Amygdala (tissue), 56 donors: ENCODE data around the gene ASTN1.

Source experiments
- DNase-seq, 56 donors: peaks; one replicate each; lab custom pipeline; 2025; lab: John Stamatoyannopoulos, UW

Gene ASTN1

GRCh38 chr1:177045151-177045550, 119.4 kb downstream of the ASTN1 start:
- DNase-seq = no peak

- DNase-seq = no peak
Observed at GRCh38 chr1:177044390-177044789, 120.1 kb downstream of the ASTN1 start.

DNA sequence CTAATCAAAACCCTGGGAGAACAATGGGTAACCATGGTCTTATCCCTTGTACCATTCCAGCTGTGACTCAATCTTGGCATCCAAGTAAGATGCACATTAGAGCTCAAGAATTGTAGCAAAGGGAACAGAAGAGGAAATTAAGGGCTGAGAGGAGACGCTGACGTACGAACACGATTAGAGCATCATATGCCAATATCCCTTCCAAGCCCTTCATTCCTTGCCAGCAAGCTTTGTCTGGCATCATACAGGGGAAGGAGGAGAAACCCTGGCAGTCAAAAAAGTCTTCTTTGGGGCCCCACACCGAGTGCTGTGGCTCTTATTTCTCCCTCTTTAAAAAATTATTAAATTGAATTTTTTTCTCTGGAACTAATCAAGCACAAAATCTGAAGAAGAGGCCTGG, 120.9 kb downstream of the ASTN1 start:
- peak in 4 of 56 donors; percentile 6 to 44 (median 19) for DNase-seq

DNA sequence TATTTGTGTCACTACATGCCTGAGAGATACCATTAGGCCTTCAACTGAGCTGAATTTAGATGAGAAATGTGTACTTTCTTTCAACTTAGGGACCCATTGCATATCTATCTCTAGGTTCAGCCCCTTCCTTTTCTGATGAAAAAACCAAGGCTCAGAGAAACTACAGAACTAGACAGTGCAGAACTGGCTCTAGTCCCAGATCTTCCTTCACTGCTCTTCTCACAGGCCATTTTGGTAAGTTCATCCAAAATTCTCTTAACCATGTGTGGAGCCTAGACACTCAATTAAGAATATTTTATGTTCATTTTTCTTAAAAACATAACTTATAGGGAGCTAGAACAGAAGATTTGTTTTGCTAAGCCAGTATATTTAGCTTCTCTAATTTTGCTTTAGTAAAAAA, 128.9 kb downstream of the ASTN1 start:
- no peak for DNase-seq

DNA sequence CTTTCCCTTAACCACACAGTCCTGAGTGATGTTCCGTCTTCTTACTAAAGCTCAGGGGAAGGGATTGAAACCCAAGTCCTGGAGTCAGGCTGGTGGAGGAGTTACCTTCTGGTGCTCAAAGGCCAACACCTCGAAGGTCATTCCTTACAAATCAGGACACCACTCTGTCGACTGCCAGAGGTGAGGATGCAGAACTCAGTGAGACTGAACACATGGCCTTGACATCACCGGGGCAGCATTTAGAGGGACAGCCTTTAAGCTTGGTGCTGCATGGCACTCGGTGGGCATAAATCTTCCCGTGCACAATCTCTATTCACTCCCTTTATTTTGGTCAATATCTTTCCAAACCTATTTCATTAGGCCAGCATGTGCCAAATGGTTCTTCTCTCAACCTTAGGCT, 130.9 kb downstream of the ASTN1 start:
- DNase-seq = no peak

GRCh38 chr1:177032434-177032833, 132.1 kb downstream of the ASTN1 start:
- no peak for DNase-seq

GRCh38 chr1:177024623-177025022, 139.9 kb downstream of the ASTN1 start:
- DNase-seq = peak in 1 of 56 donors; percentile 35

DNA sequence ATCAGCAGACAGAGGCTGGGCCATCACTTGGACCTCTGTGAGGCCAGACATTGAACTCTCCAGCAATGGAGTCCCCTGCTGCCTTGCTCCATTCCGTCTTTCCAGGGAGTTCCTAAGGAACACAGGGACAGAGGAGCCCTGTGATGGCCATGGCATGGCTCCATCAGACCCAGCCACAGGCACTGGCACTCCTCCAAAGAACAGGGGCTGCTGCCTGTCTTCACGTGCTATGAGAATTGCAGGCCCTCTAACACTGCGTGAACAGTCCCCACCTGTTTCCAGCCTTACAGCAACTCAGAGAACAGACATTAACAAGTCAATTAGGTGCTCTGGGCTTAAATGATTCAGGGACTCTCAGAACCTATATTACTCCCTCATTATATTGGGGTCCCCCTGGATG, 140.8 kb downstream of the ASTN1 start:
- DNase-seq = peak in 6 of 56 donors; percentile 10 to 29 (median 18)

DNA sequence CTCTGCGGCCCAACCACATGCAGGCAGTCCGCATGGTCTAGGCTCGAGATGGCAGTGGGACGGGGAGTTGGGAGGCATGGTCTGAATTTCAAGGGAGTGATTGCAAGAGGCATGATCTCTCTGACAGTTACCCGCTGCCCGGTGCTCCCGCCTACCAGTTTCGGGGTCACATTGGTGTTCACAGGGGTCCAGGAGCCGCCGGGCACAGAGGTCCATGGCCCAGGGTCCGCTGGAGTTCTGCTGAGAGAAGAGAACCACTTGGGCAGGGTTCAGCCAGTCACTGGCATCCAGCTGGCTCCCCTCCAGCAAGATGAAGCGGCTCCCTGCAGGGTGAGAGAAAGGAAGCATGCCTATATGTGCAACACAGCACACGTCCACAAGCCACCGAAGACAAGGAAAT, 141.3 kb downstream of the ASTN1 start:
- DNase-seq = no peak

DNA sequence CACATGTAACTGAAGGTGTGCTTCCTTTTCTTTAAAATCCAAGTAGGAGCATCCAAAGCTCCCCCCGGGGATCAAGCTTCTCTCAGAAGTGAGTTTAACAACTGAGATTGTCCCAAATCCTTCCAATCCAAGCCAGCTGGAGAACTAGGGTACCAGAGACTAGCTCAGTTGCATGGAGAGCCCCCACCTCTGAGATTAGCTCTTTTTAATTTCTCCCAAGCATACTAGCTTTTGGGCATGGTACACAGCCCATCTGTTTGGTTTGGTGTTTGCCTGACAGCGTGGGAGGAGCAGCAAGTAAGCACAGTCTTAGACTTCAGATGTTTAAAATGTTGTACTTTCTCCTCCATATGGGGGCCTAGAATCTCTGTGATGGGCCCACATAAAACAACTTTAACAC, 142.8 kb downstream of the ASTN1 start:
- peak in 9 of 56 donors; percentile 13 to 63 (median 25) for DNase-seq

GRCh38 chr1:177020851-177021589, 143.5 kb downstream of the ASTN1 start:
- peak in 9 of 56 donors; percentile 16 to 65 (median 23) for DNase-seq

- no peak for DNase-seq
Observed at GRCh38 chr1:177017287-177017852, 147.1 kb downstream of the ASTN1 start.

- no peak for DNase-seq
Observed at GRCh38 chr1:177014325-177014724, 150.2 kb downstream of the ASTN1 start.

DNA sequence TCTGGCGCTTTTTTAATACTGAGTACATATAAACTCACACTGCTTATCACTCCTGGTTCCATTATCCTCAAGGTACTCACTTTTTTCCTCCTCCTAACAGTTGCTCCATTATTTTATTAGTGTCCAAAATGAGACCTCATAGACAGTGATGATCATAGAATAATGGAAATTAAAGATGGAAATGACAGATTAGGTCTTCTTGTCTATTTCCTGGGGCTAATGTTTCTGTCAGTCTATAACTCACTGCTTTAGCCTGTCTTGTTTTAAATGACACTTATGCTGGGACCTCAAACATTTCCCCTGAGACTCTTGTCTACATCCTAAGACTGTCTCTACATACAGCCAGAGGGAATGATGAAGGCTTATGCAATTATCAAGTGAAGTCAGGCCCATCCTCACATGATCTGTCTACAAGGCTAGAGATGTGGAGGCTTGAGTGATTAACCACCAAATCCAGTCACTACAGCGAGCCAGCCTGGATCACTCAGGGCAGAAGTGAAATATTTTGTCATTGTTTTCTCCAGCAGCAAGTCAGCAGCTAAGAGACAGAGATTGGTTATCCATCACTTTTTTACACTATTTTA, 152.1 kb downstream of the ASTN1 start:
- no peak for DNase-seq

DNA sequence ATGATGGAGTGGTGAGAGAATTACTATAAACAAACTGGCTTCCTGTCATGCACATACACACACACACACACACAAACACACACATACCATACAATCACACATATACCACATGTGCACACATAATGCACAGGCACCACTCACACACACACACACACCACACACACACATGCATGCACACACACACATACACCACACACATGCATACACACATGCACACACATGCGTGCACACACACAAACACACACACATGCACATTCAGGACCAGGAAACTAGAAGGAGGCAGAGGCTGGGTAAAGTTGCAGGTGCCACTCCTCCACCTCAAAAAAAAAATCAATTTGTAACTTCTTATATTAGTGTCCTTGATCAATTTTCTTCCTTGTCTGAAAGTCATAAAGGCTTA, 153.0 kb downstream of the ASTN1 start:
- DNase-seq = no peak

- DNase-seq = no peak
Observed at GRCh38 chr1:177010211-177010825, 154.2 kb downstream of the ASTN1 start.

DNA sequence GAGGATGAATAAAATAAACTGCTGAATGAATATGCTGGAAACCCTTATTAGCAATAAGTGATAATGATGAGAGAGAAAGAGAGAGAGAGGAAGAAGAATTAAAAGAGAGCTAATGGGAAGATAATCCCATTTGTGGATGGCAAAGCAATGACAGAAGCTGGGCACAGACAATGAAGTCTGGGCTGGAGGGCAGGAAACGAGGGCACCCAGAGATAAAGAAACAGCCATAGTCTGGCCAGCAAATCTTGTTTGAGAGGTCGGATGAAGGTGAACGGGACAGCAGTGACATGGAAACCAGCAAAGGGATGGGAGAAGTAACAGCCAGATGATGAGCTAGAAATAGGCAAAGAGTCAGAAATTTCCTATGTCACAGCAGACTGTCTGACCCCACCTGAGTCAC, 155.9 kb downstream of the ASTN1 start:
- DNase-seq = no peak

DNA sequence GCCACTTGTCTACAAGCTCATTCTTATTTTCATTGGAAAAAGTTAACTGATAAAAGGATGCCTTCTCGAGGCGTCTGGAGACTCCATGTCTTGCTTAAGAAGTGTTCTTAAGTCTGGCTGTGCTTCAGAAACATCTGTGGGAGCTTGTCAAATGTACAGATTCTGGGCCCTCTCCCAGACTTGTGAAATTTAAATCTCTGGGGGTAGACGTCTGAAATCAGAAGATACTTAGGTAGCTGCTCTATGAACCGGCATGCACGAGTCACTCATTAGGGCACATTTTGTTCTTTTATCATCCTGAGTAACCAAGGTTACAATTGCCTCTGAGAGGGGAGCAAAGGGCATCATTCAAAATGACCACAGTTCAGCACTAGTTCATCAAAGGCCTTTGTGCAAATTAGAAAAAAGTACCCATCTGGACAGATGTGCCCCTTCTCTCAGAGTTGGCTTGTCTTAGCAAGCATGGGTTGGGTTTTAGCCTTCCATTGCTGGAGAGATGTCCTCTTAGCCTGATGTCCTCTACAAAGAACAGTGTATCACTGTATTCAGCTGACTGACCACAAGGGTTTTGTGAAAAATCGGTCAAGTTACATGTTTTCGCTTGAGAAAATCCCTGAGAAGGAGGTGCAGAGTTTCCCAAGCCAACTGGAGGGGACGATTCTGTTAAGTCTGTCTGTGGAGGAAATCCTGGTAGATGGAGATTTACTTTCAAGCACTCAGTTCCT, 156.9 kb downstream of the ASTN1 start:
- no peak for DNase-seq

DNA sequence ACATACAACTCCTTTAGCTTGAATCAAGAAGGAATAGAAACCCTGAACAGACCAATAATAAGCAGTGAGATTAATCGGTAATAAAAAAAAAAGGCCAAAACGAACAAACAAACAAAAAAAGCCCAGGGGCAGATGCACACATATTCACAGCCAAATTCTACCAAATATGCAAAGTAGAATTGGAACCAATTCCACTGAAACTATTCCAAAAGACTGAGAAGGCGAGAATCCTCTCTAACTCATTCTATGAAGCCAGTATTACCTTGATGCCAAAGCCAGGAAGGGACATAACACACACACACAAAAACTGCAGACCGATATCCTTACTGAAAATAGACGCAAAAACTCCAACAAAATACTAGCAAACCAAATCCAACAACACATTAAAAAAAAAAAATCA, 161.6 kb downstream of the ASTN1 start:
- DNase-seq = no peak

GRCh38 chr1:177001556-177001955, 163.0 kb downstream of the ASTN1 start:
- no peak for DNase-seq
